Tongue (tissue), 2 donors: Measurements from ENCODE around the gene MANSC4. TPM values are rescaled to one million over a fixed set of nuclear protein-coding genes. Genes with fewer than 3 reads are reported as not detected.

Experiments
- DNase-seq: peaks from one replicate; pipeline ENCODE4 v3.0.0-alpha.2; 2015
- total RNA-seq: library from RNA; depleted of rRNA; stranded (reverse); fragments of >200 nt; gene quantifications from one replicate; pipeline ENCODE4 v1.2.3, GENCODE V29; 2014

MANSC4 gene
- not detected for total RNA-seq

DNA sequence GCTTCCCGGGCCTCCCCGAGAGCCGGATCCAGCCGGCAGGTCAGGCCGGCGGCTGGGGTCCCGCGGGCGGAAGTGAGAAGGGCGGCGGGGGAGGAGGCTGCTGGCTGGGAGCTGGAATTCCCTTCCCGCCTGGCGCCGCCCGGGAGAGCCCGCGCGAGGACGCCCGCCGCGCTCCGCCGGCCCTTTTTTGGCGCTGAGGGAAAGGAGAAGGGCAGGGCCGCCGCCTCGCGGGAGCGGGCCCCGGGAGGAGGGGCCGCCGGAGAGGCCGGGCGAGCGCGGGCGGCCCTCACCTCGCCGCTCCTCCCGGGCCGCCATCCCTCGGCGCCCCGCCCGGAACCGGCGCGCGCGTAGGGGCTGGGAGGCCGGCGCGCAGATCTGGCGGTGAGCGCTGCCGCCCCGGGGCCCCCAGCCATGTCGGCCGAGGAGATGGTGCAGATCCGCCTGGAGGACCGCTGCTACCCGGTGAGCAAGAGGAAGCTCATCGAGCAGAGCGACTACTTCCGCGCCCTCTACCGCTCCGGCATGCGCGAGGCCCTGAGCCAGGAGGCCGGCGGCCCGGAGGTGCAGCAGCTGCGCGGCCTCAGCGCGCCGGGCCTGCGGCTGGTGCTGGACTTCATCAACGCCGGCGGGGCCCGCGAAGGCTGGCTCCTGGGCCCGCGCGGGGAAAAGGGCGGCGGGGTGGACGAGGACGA lies at the start of gene MANSC4, which contains the start of gene KLHL42:
Gene MANSC4 (minus strand): TSS at position 317 of the 692 bp plus-strand sequence. CDS start 8,960 bp downstream, outside the sequence.
Gene KLHL42 (plus strand): TSS at position 314 of the 692 bp plus-strand sequence. CDS start 98 bp downstream, at position 412.
- DNase-seq = peak; percentile 83

DNA sequence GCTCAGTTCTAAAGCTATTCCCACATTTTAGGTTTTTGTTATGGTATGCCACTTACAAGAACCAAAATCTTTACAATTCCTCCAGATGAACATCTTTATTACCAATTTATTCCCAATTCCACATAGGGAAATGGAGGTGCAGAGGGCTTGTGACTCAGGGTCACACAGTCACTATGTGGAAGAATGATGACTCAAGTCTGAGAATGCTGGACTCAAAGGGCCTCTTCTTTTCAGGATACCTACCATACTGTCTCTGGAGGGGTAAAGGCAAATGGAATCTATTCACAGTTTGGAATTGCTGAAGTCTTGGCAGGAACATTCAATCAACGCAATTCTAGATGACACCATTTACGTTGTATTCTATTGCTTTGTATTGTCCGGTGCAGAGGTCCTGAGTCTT lies 48.2 kb upstream of the MANSC4 start:
- no peak for DNase-seq

DNA sequence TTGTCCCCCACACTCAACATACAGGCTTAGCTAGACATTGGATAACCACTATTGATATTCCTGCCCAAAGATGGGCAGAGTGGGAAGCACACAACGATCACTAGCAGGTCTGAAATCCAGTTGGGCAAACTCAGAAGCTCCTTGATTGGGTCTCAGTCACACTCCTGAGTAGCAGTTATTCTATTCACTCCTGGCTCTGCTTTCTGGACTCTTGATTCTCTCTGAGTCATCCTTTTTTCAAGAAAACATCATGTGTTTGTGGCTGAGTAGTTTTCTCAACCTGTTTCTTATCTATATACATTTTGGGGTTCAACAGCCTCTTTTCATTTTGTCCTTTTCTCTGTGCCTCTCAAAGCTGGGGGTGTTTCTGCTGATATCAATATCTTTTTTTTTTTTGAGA lies 46.0 kb upstream of the MANSC4 start:
- no peak for DNase-seq

DNA sequence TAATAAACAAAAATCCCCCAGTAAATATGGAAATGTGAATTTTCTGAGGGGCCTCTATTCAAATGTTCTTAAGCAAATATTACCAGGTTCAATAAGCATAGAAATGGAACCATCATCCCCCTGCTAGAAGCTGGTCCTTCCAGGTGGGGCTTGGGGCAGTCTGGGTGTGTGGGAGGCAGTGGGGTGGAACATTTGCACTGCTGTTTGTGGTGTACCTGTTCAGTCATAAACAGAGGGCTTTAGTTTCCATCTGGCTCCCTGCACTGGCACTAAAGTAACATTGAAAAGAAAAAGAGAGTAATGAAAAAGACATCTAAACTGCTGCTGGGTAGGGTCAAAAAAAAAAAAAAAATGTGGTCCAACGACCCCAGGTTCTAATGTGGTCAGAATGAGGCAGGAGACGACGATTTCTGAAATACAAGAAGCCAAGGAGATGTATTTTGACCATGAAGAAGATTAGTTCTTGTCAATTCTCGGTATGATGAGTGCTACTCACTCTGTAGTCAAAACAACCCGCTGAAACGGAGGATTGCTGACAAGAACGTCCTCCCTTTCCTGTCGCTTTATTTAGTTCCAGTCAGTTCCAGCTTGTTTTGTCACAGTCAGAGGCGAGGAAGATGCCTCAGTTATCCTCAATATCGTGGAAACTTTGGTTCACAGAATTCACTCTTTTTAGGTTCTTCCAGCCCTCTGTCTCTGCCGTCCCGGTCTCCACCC lies 44.2 kb upstream of the MANSC4 start:
- no peak for DNase-seq

DNA sequence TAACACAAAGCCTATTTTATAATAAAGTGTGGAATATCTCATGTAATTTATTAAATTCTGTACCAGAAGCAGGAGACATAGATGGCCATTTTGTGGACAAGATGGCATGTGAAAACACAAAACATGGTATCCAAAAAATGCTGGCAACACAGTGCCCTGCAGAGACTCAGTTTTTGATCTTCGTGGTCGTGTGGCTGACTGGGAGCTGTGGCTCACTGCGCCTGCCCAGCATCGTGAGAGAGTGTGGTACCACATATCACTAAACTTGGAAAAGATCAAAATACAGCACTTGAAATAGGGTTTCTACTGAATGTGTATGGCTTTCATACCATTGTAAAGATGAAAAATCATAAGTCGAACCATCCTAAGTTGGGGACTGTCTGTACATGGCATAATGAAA lies 43.0 kb upstream of the MANSC4 start:
- no peak for DNase-seq

DNA sequence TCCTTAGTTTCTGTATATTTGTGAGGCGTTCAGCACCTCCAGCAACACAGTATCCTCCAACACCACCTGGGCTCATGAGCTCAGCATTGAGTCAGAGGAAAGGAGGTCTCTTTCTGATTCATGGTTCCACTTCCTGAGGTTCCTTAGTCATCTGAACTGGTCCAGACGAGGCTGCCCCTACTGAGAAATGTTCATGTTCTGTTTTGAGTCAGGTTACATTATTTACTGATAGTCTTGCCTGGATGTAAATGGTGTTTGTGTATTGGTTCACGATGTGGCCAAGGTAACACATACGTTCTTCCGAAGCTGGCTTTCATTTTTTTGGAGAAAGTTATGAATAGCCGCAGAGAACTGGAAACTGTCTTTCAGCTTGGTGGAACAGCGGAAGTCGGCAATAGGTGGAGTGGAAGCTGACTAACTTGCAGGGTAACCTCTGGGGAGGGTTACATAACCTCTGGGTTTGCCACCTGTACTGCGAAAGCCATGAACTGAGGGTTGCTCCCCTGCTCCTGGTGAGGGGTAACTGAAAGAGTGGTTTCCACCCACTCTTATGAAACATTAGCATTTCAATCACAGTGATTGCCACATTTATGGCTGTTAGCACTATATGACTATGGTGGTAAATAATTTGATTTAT lies 42.2 kb upstream of the MANSC4 start:
- DNase-seq = no peak

DNA sequence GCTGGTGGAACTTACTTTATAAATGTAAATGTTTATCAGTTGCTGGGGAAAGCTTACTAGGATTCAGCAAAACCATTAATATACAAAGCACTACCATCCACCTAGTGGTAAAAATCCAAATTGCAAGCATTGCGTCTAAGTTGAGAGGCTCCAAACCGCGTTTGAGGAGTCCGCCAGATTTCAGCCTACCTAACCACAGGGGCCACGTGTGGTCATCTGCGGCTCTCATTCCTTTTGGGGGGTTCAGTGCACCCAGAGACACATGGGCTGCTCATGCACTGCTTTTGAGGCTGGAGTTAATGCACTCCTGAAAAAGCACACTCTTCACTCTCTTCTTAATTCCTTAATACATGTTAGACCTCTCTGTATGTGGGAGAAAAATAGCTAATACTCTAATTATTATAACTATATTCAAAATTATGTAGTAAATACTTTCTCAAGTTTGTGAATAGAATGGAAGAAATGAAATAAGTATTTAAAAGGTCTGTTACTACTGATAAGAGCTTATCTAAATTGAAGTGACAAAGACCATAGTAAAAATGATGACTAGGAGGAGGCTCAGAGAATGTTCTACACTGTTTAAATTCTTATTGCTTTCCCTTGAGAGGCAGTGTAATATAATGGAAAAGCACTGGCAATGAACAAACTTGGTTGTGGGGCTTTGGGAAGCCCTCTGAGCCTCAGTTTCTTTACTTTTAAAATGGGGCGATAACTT lies 41.4 kb upstream of the MANSC4 start:
- DNase-seq = peak; percentile 88

DNA sequence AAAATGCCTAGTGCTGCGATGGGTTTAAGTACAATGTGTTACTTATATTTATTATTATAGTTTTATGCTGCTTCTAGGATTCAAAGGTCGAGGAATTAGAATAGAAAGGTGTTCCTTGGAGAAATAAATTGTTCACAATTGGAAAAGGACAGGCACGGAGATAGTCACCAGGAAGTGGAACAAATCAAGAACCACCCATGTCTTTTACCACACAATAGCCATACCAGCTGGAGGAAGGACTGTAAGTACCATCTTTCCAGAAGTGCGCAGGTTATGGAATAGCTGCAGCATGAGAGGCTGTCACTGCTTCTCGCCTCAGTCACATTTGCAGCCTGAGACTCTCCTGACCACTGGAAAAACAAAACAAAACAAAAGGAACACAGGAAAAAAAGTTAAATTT lies 40.5 kb upstream of the MANSC4 start:
- no peak for DNase-seq

DNA sequence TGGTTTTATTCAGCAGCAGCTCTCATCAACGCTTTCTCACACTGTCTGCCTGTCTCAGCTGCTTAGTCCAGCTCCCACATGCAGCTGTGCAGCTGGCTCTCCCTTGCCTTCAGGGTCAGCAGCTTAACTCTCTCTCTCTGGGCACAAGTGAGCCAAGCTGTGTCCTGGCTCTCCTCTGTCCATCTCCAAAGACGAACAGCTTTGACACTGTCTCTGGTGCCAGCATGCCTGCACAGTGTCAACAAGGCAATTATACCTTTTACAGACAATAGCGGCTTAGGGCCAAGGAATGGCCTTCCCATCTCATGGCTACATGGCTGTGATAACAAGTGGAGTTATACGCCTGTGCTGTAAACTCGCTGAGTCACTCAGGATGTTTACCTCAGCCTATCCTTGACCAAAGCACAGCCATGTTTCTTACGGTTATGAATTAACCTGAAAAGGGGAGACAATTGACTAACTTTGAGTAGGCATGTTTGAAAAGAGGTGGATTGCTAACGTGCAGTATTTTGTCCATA lies 38.4 kb upstream of the MANSC4 start:
- peak; percentile 74 for DNase-seq

DNA sequence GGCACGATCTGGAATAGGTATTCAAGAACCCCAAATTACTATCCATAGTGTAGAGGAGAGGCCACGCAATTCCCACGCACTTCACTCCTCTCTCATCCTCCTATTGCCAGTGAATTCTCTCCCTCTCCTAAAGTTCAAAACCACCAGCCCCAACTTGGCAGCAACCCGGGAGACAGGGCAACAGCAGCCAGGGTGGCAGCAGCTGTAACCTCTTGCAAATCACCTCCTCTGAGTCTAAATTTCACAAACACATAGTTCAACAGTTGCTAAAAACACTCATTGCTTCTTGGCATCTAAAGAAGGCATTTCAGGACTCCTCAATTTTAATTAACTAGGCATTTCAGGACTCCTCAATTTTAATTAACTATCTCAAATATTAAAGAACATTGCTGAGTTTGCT lies 37.7 kb upstream of the MANSC4 start:
- peak; percentile 35 for DNase-seq

DNA sequence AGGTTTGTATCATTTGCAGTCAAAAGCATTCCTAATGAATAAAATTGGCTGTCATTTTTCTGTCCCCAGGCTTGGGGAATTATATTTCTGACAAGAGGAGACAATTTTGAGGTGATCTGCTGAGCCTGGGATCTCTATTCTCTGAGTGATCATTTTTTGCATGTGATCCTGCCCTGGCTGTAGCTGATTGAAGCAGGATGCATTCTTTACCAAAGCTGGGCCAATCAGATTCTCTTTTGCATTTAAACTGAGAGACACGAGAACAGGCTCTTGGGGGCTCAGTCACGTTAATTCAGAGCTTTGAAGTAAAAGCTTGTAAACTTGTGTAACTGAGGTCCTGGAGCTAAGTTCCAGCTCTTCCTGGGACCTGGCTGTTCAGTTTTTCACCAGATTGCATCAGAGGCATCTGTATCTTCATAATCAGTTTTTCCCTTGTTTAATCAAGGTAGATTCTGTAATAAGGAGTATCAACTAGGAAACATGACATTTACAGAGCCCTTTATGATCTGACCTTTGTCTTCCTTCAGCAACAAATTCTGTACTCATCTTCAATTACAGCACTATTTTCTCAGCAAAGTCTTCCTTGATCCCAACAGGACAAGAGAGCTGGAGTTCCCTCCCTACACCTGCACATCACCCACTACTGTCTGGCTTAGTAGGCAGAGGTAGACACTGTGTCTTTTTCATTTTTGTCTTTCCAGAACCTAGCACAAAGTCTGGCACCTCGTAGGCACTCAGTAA lies 35.0 kb upstream of the MANSC4 start:
- no peak for DNase-seq

DNA sequence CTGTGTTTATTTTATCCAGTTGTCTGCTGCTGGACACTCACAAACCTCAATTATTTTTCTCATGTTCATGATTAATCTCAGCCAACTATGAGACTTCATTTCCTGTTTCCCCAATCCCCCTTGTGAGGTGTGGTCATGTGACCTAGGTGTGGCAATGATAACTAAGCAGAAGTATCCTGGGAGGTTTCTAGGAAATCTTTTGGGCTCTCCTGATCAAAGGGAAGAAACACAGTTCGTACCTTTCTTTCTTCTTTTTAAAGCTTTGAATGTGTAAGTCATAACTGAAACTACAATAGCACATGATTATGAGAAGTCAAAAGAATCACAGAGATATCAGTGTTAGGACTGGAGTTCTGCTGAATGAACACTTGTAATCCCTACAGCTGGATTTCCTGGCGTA lies 34.4 kb upstream of the MANSC4 start:
- DNase-seq = no peak

DNA sequence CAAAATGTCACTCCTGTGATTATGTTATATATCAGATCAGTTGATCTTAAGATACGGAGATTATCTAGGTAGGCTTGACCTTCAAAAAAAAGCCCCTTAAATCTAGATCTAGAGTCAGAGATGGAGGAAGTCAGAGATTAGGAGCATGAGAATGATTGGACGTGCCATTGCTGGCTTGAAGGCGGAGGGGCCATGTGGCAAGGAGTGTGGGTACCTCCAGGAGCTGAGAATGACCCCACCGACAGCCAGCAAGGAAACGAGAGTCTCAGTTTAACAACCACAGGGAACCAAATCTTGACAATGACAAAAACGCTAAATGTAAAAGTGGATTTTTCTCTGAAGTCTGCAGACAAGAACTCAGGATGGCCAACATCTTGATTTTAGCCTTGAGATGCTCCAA lies 32.5 kb upstream of the MANSC4 start:
- no peak for DNase-seq

DNA sequence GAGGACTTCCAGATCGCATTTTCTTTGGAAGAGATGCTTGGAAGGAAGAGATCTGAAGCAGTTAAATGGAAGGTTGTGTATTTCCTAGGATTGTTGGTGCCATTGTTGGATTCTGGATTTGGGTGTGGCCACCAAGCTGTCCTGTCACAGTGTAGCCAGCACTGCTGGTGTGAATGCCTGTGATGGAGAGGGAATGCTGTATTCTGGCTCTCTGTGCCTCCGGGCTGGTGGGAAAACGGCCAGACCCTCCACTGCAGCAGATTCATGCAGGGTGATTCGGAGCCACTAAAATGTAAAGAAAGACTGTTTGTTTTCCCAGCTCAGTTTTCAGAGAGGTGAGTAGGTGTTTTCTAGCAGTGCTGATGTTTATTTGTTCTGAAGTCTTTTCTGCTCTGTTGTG lies 30.7 kb upstream of the MANSC4 start:
- peak; percentile 29 for DNase-seq

DNA sequence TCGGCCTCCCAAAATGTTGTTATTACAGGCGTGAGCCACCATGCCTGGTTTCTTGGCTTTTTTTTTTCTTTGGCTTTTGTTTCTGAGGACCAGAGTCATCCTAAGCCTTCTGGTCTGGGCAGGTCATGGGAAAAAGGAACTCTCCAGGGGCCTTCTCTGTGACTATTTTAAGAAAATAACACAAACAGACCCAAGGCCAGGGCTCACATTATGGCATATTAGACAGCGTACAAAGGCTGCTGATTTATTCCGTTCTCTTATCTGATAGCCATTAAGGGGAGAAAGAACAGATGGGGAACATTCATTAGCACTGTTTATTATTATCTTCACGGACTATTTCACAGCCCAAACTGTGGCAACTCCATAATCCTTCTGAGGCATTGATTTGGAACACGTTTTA lies 28.8 kb upstream of the MANSC4 start:
- DNase-seq = no peak

DNA sequence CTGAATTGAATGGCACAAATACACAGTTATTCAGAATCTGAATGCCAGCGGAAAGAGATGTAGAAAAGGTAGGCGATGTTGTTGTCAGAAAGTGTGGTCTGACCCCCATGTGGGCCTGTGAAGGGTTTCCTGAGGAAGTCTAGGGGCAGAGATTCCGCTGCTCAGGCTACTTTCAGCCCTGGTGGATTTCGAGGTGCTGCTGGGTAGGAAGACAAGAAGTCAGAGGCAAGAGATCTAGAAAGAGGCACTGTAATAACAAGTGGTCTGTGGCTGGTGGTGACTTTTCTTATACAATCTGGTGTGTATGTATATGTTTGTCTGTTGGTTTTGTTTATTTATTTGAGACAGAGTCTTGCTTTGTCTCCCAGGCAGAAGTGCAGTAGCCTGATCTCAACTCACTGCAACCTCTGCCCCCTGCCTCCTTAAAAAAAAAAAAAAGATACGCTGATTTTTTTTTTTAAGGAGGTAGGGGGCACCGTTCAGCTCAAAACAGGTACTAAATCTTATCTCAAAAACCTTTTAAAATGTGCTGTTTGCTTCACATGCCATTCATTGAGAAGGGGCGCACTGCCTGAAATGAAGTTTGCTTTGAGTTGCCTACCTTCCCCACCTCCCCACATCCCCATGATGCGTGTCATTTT lies 27.1 kb upstream of the MANSC4 start:
- no peak for DNase-seq

DNA sequence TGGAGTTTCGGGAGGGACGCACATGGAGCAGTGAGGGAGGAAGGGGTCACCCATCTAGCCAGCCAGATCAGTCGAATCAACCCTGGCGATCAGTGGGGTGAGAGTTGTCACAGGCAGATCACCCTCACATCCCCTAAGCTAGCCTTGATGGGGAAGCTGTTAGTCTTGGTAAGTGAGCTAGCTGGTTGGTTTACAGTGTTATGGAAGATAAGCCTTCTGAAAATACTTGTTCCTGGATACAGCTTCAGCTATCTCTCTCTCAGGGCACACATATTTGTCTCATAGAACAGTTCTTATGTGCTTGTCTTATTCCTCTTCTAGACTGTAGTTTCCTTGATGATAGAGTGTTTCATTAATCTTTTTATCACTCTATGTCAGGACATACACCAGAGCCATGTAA lies 26.2 kb upstream of the MANSC4 start:
- no peak for DNase-seq

DNA sequence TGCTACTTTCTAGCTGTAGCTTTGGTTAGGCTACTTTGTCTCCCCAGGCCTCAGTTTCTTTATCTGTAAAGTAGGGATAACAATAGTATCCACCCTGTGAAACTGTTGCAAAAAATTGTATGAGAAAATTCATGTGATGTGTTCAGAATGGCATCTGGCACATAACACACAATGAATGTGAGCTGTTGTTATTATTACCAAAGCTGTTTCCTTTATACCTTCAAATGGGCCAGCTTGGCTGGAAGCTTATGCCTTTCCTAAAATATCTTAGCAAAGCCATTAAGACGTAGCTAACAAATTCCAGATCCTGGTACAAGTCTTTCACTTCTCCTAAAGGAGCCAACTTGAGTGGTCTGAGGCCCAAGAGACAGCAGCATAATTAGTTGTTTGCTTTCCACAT lies 25.2 kb upstream of the MANSC4 start:
- DNase-seq = no peak

DNA sequence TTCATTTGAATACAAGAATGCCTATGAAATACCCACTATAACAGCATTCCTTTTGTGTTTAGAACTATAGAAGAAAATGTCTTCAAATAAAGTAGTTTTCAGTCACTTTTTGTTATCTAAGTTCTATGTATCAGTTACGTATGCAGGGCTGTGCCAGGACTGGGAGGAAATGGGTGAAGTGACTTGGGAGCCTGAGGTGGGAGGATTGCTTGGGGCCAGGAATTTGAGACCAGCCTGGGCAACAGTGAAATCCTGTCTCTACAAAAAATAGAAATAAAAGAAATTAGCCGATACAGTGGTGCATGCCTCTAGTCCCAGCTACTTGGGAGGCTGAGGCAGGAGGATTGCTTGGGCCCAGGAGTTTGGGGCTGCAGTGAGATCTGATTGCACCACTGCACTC lies 22.9 kb upstream of the MANSC4 start:
- no peak for DNase-seq

DNA sequence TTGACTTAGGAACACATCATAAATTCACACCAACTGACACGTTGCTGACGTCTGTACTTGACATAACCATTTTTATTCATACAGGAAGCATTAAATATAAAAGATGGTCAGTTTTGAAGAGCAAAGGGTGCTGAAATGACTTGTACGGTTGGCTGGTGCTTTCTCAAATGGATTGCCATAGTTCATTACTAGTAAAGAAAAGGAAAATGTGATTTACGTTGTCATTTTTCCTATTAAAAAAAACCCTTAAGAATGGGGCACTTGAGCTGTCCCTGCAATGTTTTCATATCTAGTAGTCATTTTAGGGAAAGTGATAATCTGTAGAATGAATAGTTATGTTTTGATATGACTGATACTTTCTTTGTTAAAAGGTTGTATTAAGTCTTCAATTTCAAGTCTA lies 22.5 kb upstream of the MANSC4 start:
- DNase-seq = no peak

DNA sequence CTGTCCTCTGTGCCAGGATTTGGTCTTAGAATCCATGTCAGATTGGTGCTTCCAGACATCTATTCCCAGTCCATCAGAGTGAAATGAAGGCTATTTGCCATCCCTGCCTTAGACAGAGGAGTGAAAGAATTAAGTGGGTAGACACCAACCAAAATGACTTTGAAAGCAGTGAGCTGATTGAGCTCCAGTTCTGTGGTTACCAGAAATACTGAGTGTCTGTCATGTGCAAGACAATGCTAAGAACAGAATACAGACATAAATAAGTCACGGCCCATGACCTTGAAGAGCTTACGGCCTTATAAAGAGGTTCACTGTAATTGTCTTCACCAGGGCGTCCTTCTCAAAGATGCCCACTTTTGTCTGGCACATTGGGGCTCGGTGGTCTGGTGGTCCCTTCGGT lies 21.6 kb upstream of the MANSC4 start:
- no peak for DNase-seq
